GM21529 (cell line): ENCODE data around the gene PAN2.
"Not testable (repeated sequence)": the region's sequence is repeated elsewhere in the genome, so short reads cannot be mapped to it uniquely, and the experiment has no call there.

Experiments used
- ATAC-seq: cut with Tn5 transposase; IDR thresholded peaks from one replicate; pipeline ENCODE4 v1.9.1; 2021; ENCODE audit not compliant: unreplicated experiment

The PAN2 gene

DNA sequence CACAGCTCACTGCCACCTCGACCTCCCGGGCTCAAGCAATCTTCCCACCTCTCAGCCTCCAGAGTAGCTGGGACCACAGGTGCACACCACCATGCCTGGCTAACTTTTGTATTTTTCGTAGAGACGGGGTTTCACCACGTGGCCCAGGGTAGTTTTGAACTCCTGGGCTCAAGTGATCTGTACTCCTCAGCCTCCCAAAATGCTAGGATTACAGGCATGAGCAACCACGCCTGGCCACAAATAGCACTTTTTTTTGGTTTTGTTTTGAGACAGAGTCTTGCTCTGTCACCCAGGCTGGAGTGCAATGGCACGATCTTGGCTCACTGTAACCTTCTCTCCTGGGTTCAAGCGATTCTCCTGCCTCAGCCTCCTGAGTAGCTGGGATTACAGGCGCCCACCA, 13.5 kb upstream of the PAN2 start:
- not testable (repeated sequence) for ATAC-seq

DNA sequence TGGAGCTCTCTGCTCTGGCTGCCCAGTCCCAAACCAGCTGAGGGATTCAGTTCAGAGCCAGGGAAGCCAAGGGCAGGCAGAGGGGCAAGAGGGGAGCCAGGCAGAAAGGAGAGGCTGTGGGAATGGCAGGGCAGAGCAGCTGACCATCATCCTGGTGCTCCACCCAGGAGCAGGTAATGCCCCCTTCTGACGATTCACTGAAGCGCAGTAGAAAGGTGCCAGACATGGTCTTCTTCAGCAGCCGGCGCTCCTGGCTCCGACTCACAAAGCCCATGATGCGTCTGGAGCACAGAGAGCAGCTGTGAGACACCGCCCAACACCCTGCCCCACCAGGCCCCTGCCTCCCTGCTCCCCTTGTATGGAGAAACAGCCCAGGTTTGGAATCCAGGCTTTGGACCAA, 12.9 kb upstream of the PAN2 start:
- ATAC-seq = no peak

DNA sequence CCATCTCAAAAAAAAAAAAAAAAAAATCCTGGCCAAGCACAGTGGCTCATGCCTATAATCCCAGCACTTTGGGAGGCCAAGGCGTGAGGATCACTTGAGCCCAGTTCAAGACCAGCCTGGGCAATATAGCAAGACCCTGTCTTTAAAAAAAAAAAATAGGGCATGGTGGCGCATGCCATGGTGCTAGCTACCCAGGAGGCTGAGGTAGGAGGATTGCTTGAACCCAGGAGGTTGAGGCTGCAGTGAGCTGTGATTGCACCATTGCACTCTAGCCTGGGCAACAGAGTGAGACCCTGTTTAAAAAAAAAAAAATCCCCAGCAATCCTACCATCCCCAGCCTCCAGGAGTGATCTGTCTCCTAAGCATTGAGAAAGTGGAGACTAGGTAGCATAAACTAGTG, 8.5 kb upstream of the PAN2 start:
- ATAC-seq = not testable (repeated sequence)

DNA sequence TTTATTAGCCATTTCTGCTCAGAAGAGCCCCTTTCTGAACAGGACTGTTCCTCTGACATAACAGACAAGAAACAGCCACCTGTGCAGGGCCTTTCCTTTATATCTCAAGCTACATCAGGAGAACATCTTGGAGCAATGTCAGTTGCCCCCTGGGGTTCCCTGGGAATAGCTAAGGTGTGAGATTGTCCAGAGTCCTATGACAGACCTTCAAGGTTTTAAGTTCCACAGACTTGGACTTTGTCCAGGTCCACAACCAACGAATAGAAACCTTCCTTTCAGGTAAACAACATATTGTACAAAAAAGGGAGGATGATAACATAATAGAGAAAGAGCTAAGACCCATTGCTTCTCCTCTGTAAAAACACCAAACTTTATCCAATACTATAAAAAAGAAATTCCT, 7.8 kb upstream of the PAN2 start:
- ATAC-seq = no peak

DNA sequence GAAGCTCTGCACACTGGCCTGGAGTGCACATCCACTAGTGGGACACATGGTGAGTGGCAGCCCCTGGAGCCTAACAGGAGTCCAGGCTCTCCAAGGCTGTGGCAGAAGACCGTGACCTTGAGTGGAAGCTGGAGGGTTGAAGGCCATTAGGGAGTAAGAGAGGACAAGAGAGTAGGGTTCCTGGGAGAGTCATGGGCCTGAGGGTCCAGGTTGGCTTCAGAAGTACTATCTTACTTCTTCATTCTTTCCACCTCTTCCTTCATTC, 5.3 kb upstream of the PAN2 start:
- ATAC-seq = no peak

DNA sequence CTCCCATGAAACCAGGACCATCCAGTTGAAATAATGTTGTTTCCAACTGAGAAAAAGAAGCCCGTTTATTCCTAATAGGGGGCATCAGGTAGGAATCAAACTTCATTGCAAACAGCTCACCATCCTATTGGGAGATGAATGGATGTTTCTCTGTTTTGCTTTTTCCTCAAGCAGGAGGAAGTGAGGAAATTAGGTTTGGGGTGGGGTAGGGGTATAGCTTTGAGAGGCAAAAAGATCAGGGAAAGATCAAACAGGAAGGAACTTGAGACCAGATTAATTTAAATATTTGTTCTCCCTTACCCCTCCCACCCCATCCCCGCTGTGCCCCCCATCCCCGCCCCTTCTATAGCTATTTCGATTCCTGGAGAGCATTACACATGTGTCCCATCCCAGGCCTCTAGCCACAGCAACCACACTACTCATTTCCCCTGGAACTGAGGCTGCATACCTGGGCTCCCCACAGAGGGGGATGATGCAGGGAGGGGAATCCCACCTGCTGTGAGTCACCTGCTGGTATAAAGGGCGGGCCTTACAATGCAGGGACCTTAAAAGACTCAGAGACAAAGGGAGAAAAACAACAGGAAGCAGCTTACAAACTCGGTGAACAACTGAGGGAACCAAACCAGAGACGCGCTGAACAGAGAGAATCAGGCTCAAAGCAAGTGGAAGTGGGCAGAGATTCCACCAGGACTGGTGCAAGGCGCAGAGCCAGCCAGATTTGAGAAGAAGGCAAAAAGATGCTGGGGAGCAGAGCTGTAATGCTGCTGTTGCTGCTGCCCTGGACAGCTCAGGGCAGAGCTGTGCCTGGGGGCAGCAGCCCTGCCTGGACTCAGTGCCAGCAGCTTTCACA, 4.7 kb upstream of the PAN2 start, which contains the start of gene IL23A:
TSS of gene IL23A (plus strand) at position 577 of the 850 bp plus-strand sequence. CDS start at position 738, 161 bp downstream.
- ATAC-seq = peak; percentile 33

DNA sequence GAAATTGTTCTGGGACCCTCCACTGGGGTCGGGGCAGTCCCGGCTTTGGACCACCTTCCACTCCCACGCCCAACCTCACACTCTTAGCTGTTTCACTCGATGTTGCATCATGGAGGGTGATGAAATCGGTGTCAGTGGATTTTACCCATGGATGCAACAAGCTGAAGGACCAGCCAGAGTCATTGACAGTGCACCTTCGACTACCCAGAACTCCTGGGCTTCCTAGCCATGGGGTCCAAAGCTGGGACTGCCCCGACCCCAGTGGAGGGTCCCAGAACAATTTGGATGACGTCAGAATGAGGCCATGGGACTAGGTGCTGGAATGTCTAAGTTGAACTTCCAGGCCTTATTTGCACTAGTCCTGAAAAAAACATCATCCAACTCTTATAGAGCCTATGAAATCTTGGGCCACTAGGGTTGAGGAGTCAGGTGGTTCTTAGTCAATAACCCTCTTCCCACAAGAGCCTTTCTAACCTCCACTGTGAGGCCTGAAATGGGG, 4.0 kb upstream of the PAN2 start:
- no peak for ATAC-seq

DNA sequence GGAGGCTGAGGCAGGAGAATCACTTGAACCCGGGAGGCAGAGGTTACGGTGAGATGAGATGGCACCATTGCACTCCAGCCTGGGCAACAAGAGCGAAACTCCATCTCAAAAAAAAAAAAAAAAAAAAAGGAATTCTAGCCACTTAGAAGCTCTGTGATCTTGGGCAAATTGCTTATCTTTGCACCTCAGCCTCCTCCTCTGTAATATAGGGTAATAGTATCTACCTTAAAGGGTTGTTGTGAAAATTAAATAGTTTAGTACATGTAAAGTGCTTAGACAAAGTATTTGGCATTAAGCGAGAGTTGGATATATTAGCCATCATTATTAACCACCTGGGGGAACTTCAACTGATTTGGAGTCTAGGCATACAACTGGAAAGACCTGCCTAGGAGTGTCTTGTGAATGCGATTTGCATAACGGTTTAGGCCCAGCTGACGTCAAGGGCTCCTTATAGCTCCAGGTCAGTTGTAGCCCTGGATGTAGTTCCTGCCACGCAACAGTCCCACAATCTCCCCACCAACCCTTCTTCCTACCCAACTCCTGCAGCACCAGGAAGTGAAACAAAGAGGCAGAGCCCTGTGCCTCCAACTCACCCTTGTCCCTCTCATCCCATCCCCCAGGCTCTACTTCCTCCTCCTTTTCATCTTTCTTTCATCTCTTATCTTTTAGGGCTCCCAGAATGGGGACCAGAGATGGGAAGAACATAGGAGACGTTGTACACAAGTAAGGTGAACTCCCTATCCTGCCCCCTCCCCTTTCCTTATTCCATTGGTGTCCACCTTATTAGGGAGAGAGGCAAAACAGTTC, 2.8 kb upstream of the PAN2 start:
- no peak for ATAC-seq

DNA sequence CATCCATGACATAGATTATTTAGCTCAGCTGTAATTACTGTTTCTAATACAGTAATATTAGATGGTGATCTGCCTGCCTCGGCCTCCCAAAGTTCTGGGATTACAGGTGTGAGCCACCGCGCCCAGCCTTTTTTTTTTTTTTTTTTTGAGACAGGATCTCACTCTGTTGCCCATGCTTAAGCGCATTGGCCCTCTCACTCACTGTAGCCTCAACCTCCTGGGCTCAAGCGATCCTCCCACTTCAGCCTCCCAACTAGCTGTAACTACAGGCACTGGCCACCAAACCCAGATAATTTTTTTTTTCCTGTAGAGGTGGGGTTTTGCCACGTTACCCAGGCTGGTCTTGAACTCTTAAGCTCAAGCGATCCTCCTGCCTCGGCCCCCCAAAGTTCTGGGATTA, 1.7 kb upstream of the PAN2 start:
- ATAC-seq = not testable (repeated sequence)

DNA sequence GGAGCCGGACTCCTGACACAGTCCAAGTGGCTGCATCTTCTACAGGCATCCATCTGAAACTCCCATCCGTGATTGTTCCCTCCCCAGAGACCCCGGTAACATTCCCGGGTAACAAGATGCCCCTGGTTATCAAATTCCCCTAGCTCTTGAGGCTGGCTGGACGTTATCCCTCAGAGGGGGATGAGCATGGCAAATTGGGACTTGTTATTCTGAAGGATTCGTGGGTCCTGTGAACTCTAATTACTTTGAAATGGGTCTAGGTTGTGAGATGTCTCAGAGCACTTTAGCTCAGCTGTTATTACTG, 642 bp upstream of the PAN2 start:
- ATAC-seq = no peak

DNA sequence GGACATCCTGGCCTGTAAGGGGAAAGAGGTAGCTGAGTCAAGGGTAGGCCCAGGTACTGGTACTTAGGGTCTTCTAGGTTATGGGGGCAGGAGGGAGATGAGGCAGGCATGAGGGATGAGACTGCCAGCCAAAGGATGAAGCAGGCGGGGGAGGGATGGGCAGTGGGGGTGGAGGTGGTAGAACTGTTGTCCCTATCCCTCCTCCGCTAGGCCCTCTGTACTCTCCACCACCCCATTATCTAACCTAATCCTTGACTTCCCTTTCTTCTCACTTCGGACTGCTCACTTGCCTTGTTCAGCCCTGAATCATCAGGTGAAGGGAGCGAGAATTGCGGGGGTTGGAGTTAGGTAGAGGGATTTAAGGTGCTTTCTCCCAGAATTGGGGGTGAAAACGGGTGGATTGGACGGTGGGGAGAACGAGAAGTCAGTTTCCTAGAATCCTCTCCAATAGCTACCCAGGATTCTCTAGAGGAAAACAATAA, 562 bp downstream of the PAN2 start:
- ATAC-seq = no peak

DNA sequence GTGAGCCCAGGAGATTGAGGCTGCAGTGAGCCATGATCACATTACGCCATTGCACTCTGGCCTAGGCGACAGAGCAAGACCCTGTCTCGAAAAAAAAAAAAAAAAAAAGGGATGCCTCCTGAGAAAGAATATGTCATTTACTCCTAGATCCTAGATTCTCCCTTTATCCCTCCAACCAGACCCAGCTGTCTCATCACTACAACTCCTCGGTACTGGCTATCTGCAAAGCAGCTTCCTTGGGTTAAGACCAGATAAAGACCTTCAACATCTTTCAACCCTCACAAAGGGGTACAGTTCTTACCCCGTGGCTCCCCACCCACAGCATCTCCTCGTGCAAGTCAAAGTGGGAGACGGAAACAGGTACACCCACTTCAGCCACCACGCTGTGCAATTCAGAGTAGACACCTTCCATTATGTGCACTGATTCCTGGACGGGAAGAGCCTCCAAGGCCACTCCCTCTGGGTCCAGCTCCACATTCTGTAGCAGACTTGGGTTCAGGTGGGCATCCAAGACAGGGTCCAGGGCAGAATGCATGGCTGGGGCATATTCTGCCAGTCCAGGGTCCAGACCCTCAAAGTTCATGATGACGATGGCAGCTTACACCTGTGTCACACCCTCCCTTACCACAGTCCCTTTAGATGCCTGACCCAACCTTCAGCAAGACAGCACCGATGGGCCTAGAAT, 1.1 kb downstream of the PAN2 start:
- ATAC-seq = no peak

DNA sequence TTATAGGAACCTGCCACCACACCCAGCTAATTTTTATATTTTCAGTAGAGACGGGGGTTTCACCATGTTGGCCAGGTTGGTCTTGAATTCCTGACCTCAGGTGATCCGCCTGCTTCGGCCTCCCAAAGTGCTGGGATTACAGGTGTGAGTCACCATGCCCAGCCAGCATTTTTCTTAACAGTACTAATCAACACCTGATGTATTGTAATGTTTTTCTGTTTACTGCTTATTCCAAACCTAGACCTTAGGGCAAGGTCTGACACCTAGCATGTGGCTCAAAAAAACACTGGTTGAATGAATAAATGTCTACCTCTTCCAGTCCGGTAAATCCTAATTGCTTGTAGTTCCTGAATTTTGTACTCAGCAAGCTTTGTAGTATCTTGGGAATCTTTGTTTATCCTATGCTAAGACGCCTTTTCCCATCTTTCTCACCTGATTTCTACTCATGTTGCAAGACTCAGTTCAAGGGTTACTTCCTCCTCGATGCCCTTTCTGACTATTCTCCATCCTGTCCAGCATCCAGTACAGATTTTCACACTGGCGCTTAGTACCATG, 2.8 kb downstream of the PAN2 start:
- ATAC-seq = no peak

DNA sequence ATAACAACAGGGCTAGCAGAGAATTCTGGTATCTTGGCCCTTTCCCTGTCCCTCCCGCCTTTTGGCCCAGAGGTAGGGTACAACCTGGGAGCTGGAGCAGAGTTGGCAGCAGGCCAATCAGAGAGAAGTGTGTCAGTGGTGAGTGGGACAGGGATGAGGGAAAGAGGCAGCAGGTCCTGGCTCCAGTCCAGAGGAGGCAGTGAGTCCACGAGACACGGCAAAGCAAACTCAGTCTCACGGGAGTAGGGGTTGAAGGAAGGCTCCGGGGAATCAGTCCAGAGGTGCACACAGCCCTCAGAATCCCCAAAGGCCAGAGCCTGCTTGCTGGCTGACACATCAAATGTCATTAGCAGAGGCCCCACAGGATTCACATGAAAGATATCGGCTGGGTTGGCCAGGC, 7.3 kb downstream of the PAN2 start:
- no peak for ATAC-seq

DNA sequence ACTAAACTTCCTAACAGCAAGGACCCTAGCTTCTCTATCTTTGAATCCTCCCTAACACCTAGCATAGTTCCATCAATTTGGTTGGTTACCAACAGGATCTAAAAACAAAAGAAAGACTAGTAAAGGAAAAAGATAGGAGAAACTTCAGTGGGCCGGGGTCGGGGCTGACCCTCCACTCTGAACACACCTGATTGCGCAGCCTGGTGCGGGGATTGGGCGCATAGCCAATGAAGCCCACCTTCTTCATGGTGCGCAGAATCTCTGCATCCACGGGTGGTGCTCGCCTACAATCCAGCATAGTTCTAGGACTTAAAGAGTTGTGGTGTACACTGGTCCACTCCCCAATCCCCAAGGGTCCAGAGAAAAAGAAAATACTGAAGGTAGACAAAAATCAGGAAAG, 7.7 kb downstream of the PAN2 start:
- ATAC-seq = no peak

DNA sequence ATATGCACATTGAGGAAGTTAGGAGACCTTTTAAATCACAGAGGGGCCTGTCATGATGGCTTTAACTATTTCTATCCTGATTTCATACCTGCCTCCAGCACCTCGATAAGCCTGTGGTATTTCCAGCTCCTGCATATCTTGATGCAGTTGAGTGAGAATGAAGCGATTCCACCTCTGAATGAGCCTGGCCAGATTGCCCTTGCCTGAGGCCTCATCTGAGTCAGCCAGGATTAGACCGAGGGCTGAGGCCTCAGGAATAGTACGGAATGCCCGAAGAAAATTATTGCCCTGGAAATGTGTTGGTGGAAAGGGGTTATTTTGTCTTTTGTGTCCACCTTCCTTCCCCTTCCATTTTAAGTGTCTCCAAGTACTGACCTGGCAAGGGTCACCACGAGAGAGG, 9.6 kb downstream of the PAN2 start:
- ATAC-seq = no peak

DNA sequence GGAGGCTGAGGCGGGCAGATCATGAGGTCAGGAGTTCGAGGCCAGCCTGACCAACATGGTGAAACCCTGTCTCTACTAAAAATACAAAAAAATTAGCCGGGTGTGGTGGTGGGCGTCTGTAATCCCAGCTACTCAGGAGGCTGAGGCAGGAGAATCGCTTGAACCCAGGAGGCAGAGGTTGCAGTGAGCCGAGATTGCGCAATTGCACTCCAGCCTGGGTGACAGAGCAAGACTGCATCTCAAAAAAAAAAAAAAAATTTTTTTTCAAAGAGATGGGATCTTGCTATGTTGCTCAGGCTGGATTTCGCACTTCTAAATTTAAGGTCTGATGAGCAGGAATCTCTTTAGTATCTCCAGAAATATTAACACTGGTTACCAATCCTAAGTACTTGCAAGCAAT, 12.2 kb downstream of the PAN2 start:
- ATAC-seq = not testable (repeated sequence)

DNA sequence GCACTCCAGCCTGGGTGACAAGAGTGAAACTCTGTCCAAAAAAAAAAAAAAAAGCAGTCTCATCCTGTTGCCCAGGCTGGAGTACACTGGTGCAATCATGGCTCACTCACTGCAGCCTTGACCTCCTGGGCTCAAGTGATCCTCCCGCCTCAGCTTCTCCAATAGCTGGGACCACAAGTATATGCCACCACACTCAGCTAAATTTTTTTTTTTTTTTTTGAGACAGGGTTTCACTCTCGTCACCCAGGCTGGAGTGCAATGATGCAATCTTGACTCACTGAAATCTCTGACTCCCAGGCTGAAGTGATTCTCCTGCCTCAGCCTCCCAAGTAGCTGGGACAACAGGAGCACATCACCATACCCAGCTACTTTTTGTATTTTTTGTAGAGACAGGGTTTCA, 12.8 kb downstream of the PAN2 start:
- no peak for ATAC-seq

DNA sequence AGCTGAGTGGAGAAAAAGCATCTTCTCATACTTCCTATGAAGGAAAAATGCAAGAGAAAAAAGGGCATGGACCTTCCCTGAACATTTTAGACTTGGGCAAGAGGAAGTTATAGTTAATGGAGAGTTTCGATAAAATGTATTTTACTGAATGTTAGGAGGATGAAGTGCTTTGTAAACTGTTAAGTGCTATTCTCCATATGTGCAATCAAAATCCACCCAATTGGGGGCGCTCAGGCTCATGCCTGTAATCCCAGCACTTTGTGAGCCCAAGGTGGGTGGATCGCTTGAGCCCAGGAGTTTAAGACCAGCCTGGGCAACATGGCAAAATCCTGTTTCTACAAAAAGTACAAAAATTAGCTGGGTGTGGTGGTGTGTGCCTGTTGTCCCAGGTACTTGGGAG, 16.1 kb downstream of the PAN2 start:
- no peak for ATAC-seq

DNA sequence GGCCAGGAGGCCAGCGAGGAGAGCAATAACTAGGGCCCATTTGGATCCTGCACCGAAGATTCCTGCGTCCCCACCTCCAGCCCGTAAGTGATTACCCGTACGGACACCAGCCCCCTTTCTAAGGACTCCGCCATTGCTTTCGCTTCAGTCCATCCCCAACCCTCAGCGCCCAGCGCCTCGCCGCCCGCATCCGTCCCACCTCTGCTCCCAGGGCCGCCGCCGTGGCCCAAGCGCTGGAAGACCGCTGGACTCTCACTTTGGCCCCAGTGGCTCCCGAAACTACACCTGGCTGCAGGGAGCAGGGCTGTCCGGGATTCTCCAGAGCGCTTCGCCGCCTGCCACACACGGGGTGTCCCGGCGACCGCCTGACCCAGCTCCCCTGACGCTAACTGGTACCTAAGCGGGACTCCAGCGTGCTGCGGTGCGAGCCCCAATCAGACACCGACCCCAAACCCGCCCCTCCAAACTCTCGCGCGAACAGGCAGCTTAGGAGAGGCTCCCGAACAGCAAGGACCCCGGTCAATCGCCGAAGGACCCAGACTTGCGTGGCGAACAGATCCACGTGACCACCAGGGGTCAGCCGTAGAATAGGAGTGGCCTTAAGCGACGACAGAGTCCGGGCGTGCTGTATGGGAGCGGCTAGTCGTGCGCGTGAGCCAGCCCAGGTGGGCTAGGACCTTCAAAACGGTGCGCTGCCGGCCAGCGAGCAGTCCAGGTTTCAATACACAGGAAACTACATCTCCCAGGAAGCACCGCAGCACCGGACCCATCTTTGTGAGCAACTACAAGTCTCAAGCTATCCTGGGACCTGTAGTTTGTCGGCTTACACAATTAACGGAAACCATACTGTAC, 18.0 kb downstream of the PAN2 start, which contains the start of gene CNPY2:
TSS of gene CNPY2 (minus strand) at position 367 of the 852 bp plus-strand sequence. CDS start 771 bp downstream, outside the sequence.
- ATAC-seq = peak; percentile 88
